Body of pancreas (tissue), 4 donors: ENCODE data around the gene NR3C2.

Source experiments
- POLR2A ChIP-seq, 3 donors: fragments of 450-650 bp; IDR thresholded peaks; one replicate each; pipeline ENCODE4 v1.6.1; 2016; ENCODE audit warnings: antibody characterized with exemption in 3 of 3, mild to moderate bottlenecking in 2 of 3
- TF ChIP-seq, protein P1 (sequence below), 7 experiments: fragments of 450-650 bp in 4 of 7; fragments of 200-600 bp in 3 of 7; sonication (generic) in 3 of 7; IDR thresholded peaks; one replicate each; pipeline ENCODE4 v1.5.1; 2016 to 2019; ENCODE audit warnings: antibody characterized with exemption in 7 of 7

DNA sequence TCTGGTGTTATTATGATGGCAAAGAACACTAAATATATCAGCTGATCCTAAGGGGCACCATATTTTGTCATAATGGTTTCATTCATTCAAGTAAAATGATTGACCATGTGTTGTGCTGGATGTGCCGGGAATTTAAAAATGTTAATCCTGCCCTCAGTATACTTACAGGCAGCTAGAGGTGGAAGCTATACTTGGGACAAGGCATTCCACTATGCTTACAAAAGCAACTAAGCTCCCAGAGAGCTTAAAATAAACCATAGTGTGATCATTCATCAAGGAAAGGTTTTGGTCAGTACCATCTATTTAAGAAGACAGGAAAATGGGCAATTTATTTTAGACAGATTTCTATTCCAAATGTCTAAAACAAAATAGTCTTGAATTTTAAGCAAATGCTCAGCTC lies 46.4 kb downstream of the NR3C2 start:
- TF ChIP-seq, protein P1, sequence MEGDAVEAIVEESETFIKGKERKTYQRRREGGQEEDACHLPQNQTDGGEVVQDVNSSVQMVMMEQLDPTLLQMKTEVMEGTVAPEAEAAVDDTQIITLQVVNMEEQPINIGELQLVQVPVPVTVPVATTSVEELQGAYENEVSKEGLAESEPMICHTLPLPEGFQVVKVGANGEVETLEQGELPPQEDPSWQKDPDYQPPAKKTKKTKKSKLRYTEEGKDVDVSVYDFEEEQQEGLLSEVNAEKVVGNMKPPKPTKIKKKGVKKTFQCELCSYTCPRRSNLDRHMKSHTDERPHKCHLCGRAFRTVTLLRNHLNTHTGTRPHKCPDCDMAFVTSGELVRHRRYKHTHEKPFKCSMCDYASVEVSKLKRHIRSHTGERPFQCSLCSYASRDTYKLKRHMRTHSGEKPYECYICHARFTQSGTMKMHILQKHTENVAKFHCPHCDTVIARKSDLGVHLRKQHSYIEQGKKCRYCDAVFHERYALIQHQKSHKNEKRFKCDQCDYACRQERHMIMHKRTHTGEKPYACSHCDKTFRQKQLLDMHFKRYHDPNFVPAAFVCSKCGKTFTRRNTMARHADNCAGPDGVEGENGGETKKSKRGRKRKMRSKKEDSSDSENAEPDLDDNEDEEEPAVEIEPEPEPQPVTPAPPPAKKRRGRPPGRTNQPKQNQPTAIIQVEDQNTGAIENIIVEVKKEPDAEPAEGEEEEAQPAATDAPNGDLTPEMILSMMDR (IDR thresholded peaks at IDR 0.05), result no peak
- TF ChIP-seq POLR2A (IDR thresholded peaks at IDR 0.05), result no peak
